NCI-H1092 treated with DMSO at 0.1 percent for 48 hours (cell line): ENCODE results near the gene BMP4.

ENCODE experiments used
- DNase-seq: peaks from one replicate; lab custom pipeline; 2025; lab: John Stamatoyannopoulos, UW

BMP4 gene

DNA sequence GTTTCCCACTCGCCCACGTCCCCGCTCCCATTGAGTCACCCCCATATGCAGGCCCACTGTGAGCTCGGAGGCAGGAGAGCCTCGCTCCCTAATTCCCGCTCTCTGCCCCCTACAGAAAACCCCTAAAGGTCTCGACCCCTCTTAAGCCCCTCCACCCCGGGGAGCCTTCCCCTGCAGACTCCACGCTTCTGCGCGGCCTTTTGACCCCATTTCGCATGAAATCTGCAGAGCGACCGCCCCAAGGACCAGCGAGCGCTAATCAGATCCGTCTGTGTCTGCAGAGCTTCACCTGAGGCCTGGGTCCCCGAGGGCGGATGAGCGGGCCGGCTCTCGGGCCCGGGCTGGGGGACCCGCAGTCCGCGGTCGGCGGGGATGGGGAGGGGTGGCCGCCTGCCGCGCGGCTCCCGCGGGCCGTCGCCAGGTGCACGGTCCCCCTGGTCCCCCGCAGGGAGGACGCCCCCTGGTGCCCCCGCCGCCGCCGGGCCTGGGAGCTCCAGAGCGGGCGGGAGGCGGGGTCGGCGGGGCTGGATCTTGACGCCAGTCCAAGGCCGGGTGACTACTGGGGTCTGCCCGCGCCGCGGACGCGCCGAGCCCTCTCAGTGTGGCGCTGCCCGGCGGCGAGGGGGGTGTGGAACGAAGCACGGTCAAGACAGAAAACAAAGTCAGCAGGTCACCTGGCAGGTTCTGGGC, 10.1 kb downstream of the BMP4 start:
- no peak for DNase-seq

DNA sequence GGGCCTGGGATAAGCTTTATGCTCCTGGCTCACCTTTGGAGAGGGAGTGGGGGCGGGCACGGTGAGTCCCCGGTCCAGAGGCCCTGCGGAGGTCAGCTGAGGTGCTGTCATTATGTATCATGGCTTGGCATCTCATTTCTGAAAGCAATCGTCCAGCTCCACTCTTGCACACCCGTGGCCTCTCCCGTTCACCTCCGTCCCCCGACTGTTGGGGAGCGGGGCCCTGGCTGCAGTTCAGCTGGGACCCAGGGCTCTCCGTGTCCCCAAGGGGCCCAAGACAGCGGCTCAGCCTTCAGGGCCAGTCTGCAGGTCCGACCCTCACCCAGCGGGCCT, 10.6 kb downstream of the BMP4 start:
- no peak for DNase-seq

DNA sequence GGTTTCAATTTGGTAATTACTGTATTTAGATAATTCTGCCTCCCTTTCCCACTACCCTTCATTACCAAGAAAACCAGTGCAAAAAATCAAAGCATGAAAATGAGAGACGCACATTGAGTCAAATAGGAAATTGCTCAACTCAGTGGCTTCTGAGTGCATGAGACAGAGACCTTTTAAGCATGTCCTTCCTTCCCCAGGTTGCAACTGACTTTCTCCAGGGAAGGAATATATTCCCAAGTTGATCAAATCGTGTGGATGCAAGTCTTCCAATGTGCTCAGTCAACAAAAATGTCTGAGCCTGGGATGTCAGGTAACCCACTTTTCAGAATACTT, 12.9 kb downstream of the BMP4 start:
- no peak for DNase-seq

DNA sequence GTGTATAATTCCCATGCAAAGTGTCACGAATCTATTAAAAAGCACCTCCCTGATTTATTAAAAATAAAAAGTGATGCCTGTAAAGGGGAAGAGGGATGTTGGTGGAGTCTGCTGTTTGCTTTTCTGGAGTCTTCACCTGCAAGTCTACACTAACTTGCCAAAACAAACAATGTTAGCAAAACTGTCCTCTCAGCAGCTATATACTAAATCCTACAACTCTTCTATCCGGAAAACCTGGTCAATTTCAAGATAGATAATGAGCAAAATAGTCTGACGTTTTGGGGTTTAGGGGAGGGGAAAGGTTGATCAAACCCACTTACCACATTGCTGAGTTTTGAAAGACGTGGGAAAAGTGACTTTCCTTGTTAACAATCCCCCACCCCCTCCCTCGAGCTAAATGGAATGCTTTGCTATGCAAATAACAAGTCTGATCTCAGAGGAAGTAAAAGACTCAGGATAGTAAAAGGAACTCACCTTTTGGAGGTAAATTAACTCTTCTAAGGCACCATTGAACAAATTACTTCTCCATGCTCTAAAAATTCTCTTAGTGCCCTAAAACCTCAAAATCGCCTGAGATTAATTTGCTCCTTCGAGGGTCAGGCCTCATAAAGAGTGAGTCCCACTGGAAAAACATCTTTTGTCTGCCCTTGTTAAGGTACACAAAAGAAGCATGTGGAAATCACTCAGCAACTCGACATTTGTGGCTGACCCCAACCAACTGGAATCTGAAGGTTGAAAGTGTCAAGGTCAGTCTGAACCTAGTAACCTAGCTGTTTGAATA, 13.5 kb downstream of the BMP4 start:
- peak; percentile 18 for DNase-seq

DNA sequence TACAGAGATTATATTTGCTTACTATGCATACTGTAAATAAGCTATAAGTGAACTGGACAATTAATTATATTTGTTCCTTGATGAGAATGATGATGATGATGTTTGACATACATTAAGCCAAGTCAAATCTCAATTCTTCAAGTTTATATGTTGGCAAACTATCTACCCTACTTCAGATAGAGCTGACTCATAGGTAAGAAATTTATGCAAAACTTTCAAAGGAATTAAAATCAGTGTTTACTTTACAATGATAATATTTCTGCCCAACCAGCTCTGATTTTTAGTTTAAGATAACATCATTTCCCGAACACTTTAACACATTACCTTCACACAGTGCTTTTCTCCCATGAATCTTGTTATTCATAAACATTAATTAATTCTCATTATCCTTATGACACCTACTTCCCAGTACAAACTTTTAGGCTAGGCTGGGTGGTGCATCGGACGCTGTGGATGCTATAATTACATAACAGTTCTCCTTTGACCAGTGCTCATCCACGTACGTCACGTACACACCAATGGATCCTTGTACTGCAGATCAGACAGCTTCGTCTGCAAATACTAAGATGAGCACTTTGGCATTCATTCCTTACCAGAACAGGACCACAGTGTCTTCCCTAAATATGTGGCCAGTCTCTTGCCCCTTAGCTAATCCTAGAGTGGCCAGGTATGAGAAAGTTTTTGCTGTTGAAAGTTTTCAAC, 18.3 kb downstream of the BMP4 start:
- no peak for DNase-seq

DNA sequence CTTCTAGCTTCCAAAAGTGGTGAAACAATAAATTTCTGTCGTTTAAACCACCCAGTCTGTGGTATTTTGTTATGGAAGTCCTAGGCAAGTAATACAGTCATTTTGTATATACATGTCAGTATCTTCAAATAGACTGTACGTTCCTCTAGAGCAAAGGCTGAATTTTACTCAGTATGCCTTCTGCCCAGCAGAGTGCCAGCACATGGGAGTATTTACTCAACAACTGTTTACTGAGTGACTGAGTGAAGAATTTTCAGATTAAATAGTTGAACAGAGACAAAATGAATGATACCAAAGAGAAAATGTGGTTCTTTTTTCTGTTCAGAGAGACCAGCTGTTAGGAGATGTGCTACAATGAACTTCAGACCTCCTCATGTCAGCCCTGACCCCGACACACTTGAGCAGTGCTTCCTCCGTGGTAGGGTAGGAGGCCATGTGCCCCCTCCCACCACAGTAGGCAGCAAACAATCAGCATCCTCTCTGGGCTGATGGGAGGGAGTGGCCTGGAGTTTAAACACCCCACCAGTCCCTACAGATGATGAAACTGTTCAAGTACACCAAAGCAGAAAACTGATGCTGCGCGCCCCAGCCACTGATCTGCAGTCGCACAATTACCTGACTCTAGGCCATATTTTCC, 21.7 kb downstream of the BMP4 start:
- DNase-seq: no peak

DNA sequence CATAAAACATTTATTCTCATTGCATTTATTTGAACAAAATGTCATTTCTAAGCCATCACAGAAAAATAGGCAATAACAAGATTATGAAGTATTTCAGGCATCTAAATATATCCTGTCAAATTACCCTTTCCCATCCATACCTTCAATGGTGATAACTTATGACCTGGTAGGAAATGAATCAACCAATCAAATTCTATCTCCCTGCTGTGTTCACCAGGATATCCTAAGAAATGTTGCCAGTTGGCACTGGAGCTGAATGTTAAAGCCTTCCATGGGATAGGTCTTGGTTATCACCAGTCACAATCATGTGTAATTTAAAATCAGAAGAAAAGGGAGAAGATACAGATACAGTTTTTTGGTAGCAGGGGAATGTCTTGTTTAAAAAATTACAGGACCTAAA, 23.7 kb downstream of the BMP4 start:
- no peak for DNase-seq

DNA sequence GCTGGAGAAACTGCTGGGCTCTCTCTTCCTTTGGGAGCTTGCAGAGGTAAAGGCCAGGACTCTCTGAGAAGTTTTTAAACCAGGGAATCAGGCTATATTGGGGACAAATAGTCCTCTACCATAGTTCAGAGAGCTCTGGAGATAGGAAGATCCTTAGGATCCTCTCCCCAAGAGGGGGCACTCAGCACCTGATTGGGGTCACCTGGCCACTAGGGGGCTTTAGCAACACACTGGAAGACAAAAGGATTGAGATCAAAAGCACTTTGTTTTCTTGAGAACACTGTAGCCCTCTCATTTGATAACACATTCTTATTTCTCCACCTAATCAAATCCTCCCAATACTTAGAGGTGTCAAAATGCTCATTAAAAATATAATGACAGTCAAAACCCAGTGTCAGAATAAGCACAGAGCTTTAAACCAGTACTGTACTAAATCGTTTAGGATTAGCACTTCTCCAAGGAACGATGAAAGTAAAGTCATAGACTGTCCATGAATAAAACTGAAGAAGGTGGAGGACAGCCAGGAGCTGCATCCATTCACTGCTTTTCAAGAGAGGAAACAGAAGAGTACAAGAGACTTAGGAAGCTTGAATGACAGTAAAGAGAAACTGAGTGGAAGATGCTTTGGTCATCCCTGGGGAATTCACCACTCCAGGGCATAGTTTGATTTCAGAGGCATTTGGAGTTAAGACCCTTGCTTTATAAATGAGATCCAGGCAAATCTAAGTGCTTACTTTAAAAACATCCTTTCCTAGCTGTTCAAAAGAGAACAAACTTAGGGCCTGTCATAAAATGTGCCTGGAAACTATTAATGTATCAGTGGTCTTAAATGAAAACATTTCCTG, 26.5 kb downstream of the BMP4 start:
- peak; percentile 21 for DNase-seq

DNA sequence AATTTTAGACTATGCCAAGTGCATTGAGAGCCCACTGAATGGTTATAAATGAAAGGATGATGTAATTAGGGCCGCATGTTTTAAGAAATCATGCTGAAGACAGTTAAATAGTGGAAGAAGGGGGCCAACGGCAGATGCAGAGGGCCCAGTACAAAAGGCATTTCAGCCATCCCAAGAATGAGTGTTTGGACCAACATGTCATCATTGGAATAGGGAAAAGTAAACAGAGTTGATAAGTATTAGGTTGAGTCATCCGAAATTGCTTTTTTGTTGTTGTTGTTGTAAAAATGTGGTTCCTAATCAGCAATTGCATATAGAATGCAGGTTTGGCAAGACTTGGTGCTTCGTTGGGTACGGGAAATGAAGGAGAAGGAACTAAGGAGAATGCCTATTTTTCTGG, 29.5 kb downstream of the BMP4 start:
- no peak for DNase-seq

DNA sequence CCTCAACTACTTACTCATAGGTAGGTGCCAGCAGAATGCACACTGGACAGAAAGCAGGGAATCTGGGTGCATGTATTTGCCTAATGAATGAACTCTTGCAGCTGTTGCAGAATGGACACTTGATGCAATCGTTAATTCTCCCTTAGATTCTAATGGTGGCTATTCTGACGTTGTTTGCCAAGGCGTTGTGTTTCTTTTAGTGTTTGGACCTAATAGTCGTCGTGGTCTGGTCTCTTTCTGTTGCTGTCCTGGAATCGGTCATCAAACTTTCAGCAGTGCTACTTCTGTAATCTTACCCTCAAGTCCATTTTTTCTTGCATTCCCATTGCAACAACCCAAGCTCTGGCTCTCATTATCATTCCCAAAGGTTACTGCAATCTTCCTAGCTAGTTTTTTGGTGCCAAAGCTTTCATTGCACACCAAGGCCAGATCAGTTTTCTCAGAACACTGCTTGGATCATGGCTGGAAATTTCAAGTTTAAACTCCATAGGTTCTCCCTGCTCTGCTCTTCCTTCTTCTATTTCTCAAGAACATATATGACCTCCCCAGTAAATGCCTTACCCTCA, 31.3 kb downstream of the BMP4 start:
- no peak for DNase-seq

DNA sequence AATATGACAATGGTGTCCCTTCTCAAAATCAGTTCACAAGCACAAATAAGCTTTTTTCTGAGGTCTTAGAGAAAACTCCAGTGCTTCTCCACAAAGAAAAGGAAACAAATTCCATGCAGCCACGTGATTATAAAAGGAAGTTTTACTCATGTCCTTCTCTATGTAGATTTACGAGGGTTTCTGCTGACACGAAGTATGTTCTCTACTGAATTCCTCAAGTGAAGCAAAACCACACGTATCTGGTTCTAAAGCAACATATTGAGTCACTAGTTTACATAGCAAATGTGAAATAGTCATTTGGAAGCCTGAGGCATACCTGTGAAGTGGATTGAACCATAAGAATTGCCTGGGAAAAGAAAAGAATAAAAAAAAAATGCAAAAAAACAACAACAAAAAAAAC, 31.9 kb downstream of the BMP4 start:
- DNase-seq: no peak

DNA sequence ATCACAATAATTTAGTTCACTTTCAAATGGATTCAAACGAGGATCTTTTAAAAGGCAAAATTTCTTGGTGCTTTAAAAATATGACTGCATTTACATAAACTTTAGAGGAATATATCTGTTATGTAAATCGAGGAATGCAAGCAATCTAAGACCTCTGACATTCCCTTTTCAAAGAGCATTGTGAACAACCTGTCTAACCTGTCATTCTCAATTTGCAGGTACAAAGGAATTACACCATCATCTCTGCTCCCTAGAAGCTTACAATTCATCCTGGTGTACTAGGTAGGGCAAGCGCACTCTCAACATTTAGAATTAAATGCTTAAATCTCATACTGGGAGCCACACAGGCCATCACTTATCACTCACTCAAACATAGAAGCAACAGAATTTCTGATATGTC, 35.6 kb downstream of the BMP4 start:
- no peak for DNase-seq

DNA sequence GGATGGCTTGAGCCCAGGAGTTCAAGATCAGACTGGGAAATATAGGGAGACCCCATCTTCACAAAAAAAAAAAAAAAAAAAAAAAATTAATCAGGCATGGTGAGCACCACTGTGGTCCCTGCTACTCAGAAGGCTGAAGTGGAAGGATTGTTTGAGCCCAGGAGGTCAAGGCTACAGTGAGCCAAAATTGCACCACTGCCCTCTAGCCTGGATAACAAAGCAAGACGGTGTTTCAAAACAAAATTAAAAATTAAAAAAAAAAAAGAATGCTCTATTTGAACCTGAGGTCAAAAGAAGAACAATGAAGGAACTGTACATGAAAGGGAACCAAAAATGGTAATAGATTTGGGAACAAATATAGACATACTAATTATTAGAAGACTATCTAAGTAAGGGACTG, 40.4 kb downstream of the BMP4 start:
- DNase-seq: no peak

DNA sequence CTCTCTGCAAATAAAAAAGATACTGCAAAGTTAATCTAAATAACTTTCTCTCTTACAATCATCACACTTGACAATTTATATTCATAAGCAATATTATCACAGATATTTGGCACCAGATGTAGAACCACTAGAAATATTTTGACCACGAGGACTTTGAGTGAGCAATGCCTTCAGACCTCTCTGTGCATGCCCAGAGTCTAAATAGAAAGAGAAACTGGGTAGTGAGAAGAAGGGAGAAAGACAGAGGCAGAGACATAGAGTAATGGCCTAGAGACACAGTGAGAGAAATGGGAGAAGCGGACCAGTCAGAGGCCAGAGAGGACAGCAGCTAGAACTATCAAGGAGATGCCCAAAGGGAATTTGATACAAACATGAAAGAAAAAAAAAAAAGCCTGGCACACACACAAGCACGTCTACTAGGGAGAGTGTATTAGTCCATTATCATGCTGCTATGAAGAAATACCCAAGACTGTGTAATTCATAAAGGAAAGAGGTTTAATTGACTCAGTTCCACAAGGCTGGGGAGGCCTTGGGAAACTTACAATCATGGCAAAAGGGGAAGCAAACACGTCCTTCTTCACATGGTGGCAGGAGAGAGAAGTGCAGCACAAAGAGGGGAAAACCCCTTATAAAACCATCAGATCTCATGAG, 41.1 kb downstream of the BMP4 start:
- no peak for DNase-seq

DNA sequence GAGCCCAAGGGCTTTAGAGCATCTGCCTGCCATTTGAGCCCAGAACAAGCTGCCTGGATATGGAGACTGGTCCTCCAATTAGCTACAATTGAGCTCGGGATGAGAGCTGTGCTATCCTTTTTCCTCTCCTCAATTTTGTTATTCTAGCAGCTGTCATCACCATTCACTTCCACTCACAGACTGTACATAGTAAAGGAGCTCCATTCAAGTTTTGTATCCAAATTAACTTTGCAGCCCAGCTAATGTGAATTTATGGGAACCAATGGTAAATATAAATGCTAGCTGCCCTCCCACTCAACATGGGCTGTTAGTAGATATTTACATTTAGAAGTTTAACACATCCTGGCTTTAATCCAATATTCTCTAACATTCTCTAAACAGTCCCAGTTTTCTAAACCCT, 44.6 kb downstream of the BMP4 start:
- peak; percentile 63 for DNase-seq

DNA sequence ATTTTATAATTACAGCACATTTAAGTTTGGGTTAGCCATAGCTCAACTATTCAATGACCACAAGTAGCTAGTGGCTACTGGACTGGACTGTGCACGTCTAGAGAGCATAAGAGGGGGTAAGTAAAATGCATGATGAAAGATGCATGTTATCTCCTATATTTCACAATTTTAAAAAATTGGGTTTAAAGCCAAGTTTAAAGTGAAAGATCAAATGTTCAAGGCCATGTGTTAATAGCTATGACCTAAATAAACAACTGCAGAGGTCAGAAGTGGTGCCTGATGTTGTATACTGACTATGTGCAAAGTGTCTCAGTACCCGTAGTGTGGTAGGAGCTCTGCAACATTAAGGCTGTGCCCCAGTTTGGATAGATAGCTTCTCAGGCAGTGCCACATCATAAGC, 48.2 kb downstream of the BMP4 start:
- no peak for DNase-seq

DNA sequence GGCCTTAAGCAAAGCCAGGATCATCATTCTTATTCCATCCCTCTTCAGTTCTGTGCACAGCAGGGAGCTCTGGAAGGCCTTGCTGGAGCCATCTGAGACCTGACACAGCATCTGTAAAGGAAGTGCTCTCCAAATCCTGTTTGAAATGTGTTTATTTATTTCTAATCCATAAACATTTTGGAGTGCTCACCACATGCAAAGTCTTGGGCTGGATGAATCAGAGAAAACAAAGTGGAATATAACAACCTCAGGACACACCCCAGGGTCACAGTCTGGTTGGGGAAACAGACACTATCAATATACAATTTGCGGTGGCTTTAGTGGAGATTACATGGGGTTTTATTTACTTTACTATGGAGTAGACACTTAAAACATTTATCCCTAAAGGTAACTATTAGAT, 54.3 kb downstream of the BMP4 start:
- no peak for DNase-seq

DNA sequence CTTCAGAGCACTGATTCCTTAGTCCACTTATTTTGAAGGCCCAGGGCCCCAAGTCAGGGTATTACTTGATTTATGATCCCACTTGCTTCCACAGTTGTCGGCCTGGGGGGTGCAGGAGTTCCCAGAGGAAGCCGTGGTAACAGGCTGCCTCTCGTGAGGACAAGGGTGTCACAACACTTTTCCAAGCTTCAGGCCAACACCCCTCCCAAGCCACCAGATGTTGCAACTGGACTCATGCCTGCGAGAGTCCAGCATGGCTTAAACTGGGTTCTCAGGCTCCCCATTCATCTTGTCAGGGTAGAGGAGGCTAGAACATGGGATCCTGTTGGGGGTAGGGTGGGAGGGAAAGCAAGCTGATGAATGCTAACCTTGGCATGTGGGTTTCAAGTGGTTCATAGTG, 56.1 kb downstream of the BMP4 start:
- DNase-seq: no peak
